GM19452 (cell line): ENCODE results near the gene PXN.
"Not testable (repeated sequence)": the region's sequence is repeated elsewhere in the genome, so short reads cannot be mapped to it uniquely, and the experiment has no call there.

ENCODE experiments used
- ATAC-seq: cut with Tn5 transposase; IDR thresholded peaks from one replicate; pipeline ENCODE4 v1.9.1; 2021; ENCODE audit not compliant: unreplicated experiment

PXN gene

GRCh38 chr12:120227233-120228040 lies 38.1 kb downstream of the PXN start:
- no peak for ATAC-seq

GRCh38 chr12:120225852-120226640 lies 39.5 kb downstream of the PXN start:
- ATAC-seq: no peak

- ATAC-seq: no peak
These were observed 40.4 kb downstream of the PXN start for GRCh38 chr12:120225200-120225558.

- no peak for ATAC-seq
These were observed 41.0 kb downstream of the PXN start for GRCh38 chr12:120224304-120225199.

- no peak for ATAC-seq
These were observed 41.8 kb downstream of the PXN start for GRCh38 chr12:120223458-120224303.

- ATAC-seq: no peak
These were observed 43.2 kb downstream of the PXN start for GRCh38 chr12:120222288-120222832.

GRCh38 chr12:120221576-120221900 lies 44.0 kb downstream of the PXN start:
- no peak for ATAC-seq

GRCh38 chr12:120220838-120221575 lies 44.5 kb downstream of the PXN start:
- no peak for ATAC-seq

- ATAC-seq: no peak
These were observed 46.6 kb downstream of the PXN start for GRCh38 chr12:120218680-120219606.

- ATAC-seq: no peak
These were observed 48.6 kb downstream of the PXN start for GRCh38 chr12:120216742-120217605.

- no peak for ATAC-seq
These were observed 49.5 kb downstream of the PXN start for GRCh38 chr12:120215766-120216735.

GRCh38 chr12:120215357-120215735 lies 50.2 kb downstream of the PXN start:
- no peak for ATAC-seq

- no peak for ATAC-seq
These were observed 50.7 kb downstream of the PXN start for GRCh38 chr12:120214626-120215356.

- ATAC-seq: no peak
These were observed 51.8 kb downstream of the PXN start for GRCh38 chr12:120213758-120214157.

- not testable (repeated sequence) for ATAC-seq
These were observed 52.3 kb downstream of the PXN start for GRCh38 chr12:120213182-120213581.

- ATAC-seq: no peak
These were observed 53.2 kb downstream of the PXN start for GRCh38 chr12:120212301-120212700.
